Gastroesophageal sphincter (tissue), 4 donors: Measurements from ENCODE around the gene C4orf50. TPM values are rescaled to one million over a fixed set of nuclear protein-coding genes. Genes with fewer than 3 reads are reported as not detected.

ENCODE experiments used
- ATAC-seq: fragments of 150-250 bp; one replicate; pipeline ENCODE4 v1.9.1; 2016; ENCODE audit warnings: mild to moderate bottlenecking, moderate library complexity
- H3K27ac ChIP-seq, 4 donors: fragments of 200-600 bp; sonication (generic) in 3 of 4; 1 replicate in 3 of 4; 2 replicates in 1 of 4; pipeline ENCODE4 v1.5.1; 2016 to 2019
- H3K27me3 ChIP-seq: fragments of 200-600 bp; sonication (generic); one replicate; pipeline ENCODE4 v1.5.1; 2019
- H3K36me3 ChIP-seq, 2 donors: fragments of 200-600 bp; sonication (generic); one replicate each; pipeline ENCODE4 v1.5.1; 2019; ENCODE audit warnings: control low read depth in 1 of 2
- H3K4me1 ChIP-seq, 3 donors: fragments of 200-600 bp; sonication (generic); 1 replicate in 2 of 3; 2 replicates in 1 of 3; pipeline ENCODE4 v1.5.1; 2016 to 2019; ENCODE audit warnings: control low read depth in 2 of 3
- H3K4me3 ChIP-seq, 2 donors: fragments of 200-600 bp; sonication (generic); one replicate each; pipeline ENCODE4 v1.5.1; 2019; ENCODE audit warnings: mild to moderate bottlenecking in 1 of 2, moderate library complexity in 1 of 2
- H3K9me3 ChIP-seq, 3 donors: fragments of 200-600 bp; sonication (generic); one replicate each; pipeline ENCODE4 v1.5.1; 2017 to 2019; ENCODE audit warnings: control low read depth in 2 of 3
- CTCF ChIP-seq, 4 experiments: fragments of 200-600 bp in 2 of 4; fragments of 450-650 bp in 2 of 4; sonication (generic) in 1 of 4; IDR thresholded peaks; one replicate each; pipeline ENCODE4 v1.5.1; 2017 to 2019; ENCODE audit warnings: antibody characterized with exemption in 4 of 4, mild to moderate bottlenecking in 2 of 4, moderate library complexity in 2 of 4
- EP300 ChIP-seq: sonication (generic); formaldehyde crosslinking; IDR thresholded peaks from one replicate; pipeline ENCODE4 v1.6.1; 2017; ENCODE audit warnings: antibody characterized with exemption, mild to moderate bottlenecking
- POLR2A ChIP-seq, 2 donors: fragments of 450-650 bp; IDR thresholded peaks; one replicate each; pipeline ENCODE4 v1.6.1; 2017; ENCODE audit warnings: antibody characterized with exemption in 2 of 2, mild to moderate bottlenecking in 2 of 2, moderate library complexity in 1 of 2
- POLR2AphosphoS5 ChIP-seq: sonication (generic); formaldehyde crosslinking; IDR thresholded peaks from one replicate; pipeline ENCODE4 v1.6.1; 2017; ENCODE audit warnings: antibody characterized with exemption
- WGBS, 2 donors: methylation state at CpG; one replicate each; pipeline ENCODE4 v1.1.5; 2018; ENCODE audit warnings: low coverage in 1 of 2; 5-methylcytosine and 5-hydroxymethylcytosine counted together
- total RNA-seq, 4 donors: library from RNA; depleted of rRNA; stranded (reverse); fragments of >200 nt; gene quantifications; one replicate each; pipeline ENCODE4 v1.1.0, GENCODE V29; 2016

C4orf50 gene
- total RNA-seq, 4 donors from 2014 or later: under 0.01 to 0.25 (median 0.12) TPM

- no peak for ATAC-seq
- Histone ChIP-seq H3K4me1 (no peaks in the 10 kb centered on the region), H3K27me3 (peaks cover 35% of the 10 kb centered on the region), H3K27ac (no peak overlapping the region), H3K9me3 (peaks cover 0 to 49% (median 0%) of the 10 kb centered on the region in 3 donors), H3K36me3 (no peaks in the 10 kb centered on the region), H3K4me3 (no peak overlapping the region)
- TF ChIP-seq CTCF (IDR thresholded peaks at IDR 0.05) (no peak), POLR2A (IDR thresholded peaks at IDR 0.05) (no peak), EP300 (no peak), POLR2AphosphoS5 (no peak)
- 90 to 92% methylated on average over 7 to 10 of the region's 12 CpGs for WGBS, 2 donors
Measured at GRCh38 chr4:6062133-6062532, 43.9 kb upstream of the C4orf50 start.

DNA sequence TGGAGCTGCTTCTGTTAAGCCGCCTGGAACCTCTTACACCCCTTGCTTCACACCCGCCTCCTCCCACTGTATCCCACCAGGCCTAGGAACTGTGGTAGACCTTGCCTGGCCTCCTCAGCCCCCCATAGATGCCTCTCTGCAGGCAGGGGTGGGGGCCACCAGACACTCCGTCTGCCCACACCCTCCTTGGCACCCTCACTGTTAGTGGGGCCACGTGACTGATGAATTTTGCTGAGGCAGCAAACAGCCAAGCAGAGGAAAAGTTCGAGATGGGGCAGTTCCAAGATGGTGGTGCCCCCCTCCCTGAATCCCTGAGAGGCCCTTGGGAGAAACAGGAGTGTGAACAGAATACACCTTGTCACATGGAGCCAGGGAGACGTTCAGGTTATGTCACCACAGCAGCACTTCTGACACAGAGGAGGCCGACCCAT, 41.2 kb upstream of the C4orf50 start:
- no peak overlapping the region for H3K27ac ChIP-seq
- no peak overlapping the region for H3K4me3 ChIP-seq
- TF ChIP-seq POLR2AphosphoS5 (no peak), CTCF (IDR thresholded peaks at IDR 0.05) (no peak), EP300 (no peak)
- H3K27me3 ChIP-seq: peaks cover 30% of the 10 kb centered on the region
- WGBS, 2 donors: 90% methylated on average over 4 of the region's 7 CpGs; no CpG with 5 or more reads in 1 of the 2 donors
- peaks cover 0 to 55% (median 0%) of the 10 kb centered on the region in 3 donors for H3K9me3 ChIP-seq
- no peaks in the 10 kb centered on the region for H3K36me3 ChIP-seq
- ATAC-seq: no peak
- H3K4me1 ChIP-seq: no peaks in the 10 kb centered on the region

DNA sequence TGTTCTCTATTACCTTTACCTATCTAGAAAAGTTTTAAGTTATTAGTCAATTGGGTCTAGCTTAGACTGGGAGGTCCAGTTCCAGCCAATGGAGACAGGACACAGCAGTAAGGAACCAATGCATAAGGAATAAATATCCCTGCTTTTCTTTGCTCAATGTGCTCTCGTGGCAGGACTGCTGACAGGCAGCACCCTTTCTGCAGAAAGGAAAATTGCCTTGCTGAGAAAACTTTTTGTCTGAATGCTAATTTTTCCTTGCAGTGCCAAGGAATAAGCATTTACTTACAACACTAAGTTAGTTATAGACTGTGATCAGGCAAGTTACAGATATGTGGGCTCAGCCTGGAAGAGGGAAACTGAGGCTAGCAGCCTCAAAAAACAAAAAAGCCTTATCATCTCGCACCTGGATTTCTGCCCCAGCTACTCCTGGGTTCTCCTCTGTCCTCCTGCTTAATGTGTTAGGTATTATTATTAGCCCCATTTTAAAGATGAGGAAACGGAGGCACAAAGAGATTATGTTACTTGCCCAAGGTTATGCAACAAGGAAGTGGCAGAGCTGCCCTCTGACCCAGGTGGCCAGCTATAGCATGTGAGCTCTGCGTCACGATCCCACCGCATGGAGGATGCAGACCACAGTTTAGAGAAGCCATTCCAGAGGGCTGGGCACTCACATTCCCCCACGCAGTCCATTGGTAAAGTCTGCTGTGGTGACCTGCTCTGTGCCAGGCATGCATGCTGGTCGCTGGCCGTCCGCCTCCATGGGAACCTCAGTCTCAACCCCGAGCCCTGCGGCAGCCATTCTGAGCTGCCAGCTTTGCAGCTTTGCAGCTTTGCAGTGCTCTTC, 40.5 kb upstream of the C4orf50 start:
- Histone ChIP-seq H3K9me3 (peaks cover 0 to 55% (median 0%) of the 10 kb centered on the region in 3 donors), H3K4me1 (no peaks in the 10 kb centered on the region), H3K4me3 (no peak overlapping the region), H3K27ac (no peak overlapping the region), H3K36me3 (no peaks in the 10 kb centered on the region), H3K27me3 (peaks cover 28% of the 10 kb centered on the region)
- TF ChIP-seq POLR2A (IDR thresholded peaks at IDR 0.05): no peak
- no peak for ATAC-seq
- 88 to 92% methylated on average over 4 to 11 of the region's 12 CpGs for WGBS, 2 donors

DNA sequence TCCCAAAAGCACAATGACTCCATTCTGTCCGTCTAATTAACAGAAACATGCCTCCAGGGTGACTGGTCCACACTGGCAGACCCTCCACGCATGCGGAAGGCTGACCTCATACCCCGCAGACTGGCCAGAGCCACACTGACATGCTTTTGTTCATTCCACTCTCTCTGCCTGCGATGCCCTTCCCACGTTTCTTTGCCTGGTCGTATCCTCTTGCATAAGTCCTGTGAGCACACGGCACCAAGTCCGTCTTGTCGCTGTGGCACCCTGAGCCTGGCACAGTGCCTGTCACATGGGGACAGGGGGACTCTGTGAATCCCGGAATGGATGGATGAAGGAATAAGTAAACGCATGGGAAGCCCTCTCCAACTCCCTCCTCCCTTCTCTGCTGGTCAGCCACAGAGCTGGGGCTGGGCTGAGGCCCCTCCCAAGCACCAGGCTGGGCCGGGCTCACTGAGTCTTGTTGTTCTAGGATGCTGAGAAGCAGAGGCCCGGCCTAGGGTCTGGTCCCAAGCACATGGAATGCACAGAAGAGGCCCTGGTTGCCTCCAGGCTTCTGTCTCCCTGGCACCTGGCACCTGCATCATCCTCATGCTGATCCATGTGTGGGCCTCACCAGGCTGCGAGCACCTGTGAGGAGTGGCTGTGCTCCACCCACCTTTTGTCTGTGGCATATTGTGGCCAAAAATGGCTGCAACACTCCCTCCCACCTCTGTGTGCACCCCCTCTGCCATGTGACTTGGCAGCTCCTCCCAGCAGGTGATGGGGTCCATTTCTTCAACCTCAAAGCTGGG, 38.9 kb upstream of the C4orf50 start:
- H3K36me3 ChIP-seq: no peaks in the 10 kb centered on the region
- TF ChIP-seq CTCF (IDR thresholded peaks at IDR 0.05) (no peak), EP300 (no peak), POLR2A (IDR thresholded peaks at IDR 0.05) (no peak), POLR2AphosphoS5 (no peak)
- WGBS, 2 donors: 80% methylated on average over 5 of the region's 15 CpGs; no CpG with 5 or more reads in 1 of the 2 donors
- H3K27me3 ChIP-seq: peaks cover 13% of the 10 kb centered on the region
- no peak for ATAC-seq
- H3K9me3 ChIP-seq: peaks cover 0 to 52% (median 0%) of the 10 kb centered on the region in 3 donors
- H3K27ac ChIP-seq: no peak overlapping the region
- H3K4me3 ChIP-seq: no peak overlapping the region
- H3K4me1 ChIP-seq: no peaks in the 10 kb centered on the region

DNA sequence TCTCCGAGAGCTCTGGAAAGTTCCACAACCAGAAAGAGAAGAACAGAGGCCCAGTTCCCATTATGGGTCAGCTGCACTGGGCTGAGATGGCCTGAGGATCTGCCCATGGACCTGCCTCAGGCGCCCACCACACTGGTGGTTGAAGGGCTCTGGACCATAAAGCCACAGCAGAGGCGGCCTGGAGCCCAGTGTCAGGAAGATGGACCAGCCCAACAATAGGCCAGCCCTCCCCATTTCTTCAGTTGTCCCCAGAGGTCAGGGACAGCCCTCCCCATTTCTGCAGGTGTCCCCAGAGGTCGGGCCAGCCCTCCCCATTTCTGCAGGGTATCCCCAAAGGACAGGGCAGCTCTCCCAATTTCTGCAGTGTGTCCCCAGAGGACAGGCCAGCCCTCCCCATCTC, 37.2 kb upstream of the C4orf50 start:
- 70 to 100% methylated on average over 1 to 3 of the region's 4 CpGs for WGBS, 2 donors
- TF ChIP-seq CTCF (IDR thresholded peaks at IDR 0.05): no peak
- Histone ChIP-seq H3K4me1 (no peaks in the 10 kb centered on the region), H3K36me3 (no peaks in the 10 kb centered on the region), H3K9me3 (peaks cover 0 to 39% (median 0%) of the 10 kb centered on the region in 3 donors), H3K4me3 (no peak overlapping the region), H3K27ac (no peak overlapping the region), H3K27me3 (peaks cover 8% of the 10 kb centered on the region)
- ATAC-seq: no peak
